Body of pancreas (tissue), 4 donors: ENCODE data around the gene CHCHD3. TPM values are rescaled to one million over a fixed set of nuclear protein-coding genes. Genes with fewer than 3 reads are reported as not detected.

ENCODE experiments used
- ATAC-seq: fragments of 150-250 bp; one replicate; pipeline ENCODE4 v1.9.1; 2016
- DNase-seq, 4 donors: peaks; one replicate each; pipeline ENCODE4 v3.0.0-alpha.2; 2019
- H3K27ac ChIP-seq, 4 donors: fragments of 200-600 bp; sonication (generic); 1 replicate in 3 of 4; 2 replicates in 1 of 4; pipeline versions ENCODE4 v1.5.1 to v1.6.1; 2016 to 2019; ENCODE audit warnings: mild to moderate bottlenecking in 1 of 4, mixed read lengths in 1 of 4, moderate library complexity in 1 of 4
- H3K27me3 ChIP-seq, 2 donors: fragments of 200-600 bp; sonication (generic); one replicate each; pipeline ENCODE4 v1.6.0; 2016; ENCODE audit warnings: mild to moderate bottlenecking in 1 of 2
- H3K36me3 ChIP-seq, 2 donors: fragments of 200-600 bp; sonication (generic); replicated peaks in 1 of 2; 2 replicates each; pipeline ENCODE4 v1.5.1; 2016; ENCODE audit warnings: low read depth in 2 of 2; ENCODE audit not compliant: insufficient read depth in 1 of 2
- H3K4me1 ChIP-seq: fragments of 200-600 bp; sonication (generic); one replicate; pipeline ENCODE4 v1.6.0; 2016
- H3K4me3 ChIP-seq, 2 donors: fragments of 200-600 bp; sonication (generic); 1 replicate in 1 of 2; 2 replicates in 1 of 2; pipeline ENCODE4 v1.5.1; 2016 to 2019
- H3K9me3 ChIP-seq, 3 donors: fragments of 200-600 bp; sonication (generic); 1 replicate in 2 of 3; 2 replicates in 1 of 3; pipeline ENCODE4 v1.5.1; 2016
- POLR2A ChIP-seq, 3 donors: fragments of 450-650 bp; IDR thresholded peaks; one replicate each; pipeline ENCODE4 v1.6.1; 2016; ENCODE audit warnings: antibody characterized with exemption in 3 of 3, mild to moderate bottlenecking in 2 of 3
- WGBS, 2 donors: methylation state at CpG; one replicate each; pipeline ENCODE4 v1.1.5; 2017; 5-methylcytosine and 5-hydroxymethylcytosine counted together
- intact Hi-C: fragments of 100-400 bp; cut with DNase I; formaldehyde crosslinking; loops from one replicate; pipeline ENCODE4 v1.15.1; 2023
- total RNA-seq, 2 donors: library from RNA; depleted of rRNA; stranded (reverse); fragments of >200 nt; gene quantifications; one replicate each; pipeline ENCODE4 v1.1.0, GENCODE V29; 2016
- TF ChIP-seq, protein P1 (sequence below), 7 experiments: fragments of 450-650 bp in 4 of 7; fragments of 200-600 bp in 3 of 7; sonication (generic) in 3 of 7; IDR thresholded peaks; one replicate each; pipeline ENCODE4 v1.5.1; 2016 to 2019; ENCODE audit warnings: antibody characterized with exemption in 7 of 7

Gene CHCHD3
- total RNA-seq, 2 donors from 2014 or later: 24.4 to 32.6 TPM

DNA sequence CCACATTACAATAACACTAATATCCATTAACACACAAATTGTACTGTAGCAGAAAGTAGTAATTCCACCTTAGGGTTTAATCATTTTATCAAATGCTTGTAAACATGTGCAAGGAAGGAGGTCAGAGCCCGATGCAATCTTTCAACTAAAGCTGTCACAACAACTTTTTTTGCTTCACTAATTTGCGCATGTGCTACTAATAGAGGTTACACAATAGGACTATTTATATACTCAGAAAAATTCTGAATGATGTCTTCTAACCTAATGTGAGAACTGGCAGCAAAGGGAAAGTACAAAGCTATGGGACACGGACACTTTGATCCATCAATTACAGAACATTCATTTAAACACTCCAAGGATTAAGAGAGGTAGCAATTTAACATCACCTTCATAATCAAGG is 244.4 kb downstream of the CHCHD3 start:
- TF ChIP-seq POLR2A (IDR thresholded peaks at IDR 0.05): no peak
- TF ChIP-seq, protein P1, sequence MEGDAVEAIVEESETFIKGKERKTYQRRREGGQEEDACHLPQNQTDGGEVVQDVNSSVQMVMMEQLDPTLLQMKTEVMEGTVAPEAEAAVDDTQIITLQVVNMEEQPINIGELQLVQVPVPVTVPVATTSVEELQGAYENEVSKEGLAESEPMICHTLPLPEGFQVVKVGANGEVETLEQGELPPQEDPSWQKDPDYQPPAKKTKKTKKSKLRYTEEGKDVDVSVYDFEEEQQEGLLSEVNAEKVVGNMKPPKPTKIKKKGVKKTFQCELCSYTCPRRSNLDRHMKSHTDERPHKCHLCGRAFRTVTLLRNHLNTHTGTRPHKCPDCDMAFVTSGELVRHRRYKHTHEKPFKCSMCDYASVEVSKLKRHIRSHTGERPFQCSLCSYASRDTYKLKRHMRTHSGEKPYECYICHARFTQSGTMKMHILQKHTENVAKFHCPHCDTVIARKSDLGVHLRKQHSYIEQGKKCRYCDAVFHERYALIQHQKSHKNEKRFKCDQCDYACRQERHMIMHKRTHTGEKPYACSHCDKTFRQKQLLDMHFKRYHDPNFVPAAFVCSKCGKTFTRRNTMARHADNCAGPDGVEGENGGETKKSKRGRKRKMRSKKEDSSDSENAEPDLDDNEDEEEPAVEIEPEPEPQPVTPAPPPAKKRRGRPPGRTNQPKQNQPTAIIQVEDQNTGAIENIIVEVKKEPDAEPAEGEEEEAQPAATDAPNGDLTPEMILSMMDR (IDR thresholded peaks at IDR 0.05): no peak
- WGBS, 2 donors: 47 to 50% methylated on average over 3 of the region's 3 CpGs
- DNase-seq: peak in 1 of 4 donors; percentile 7
- peak; percentile 63 for ATAC-seq
- Histone ChIP-seq H3K4me3 (no peak overlapping the region), H3K9me3 (no peaks in the 10 kb centered on the region), H3K4me1 (peaks cover 9% of the 10 kb centered on the region), H3K27ac (peak overlapping the region in 1 of 4 donors; percentile 29), H3K27me3 (no peaks in the 10 kb centered on the region), H3K36me3 (no peaks in the 10 kb centered on the region)
- intact Hi-C loops: no loop called here

- WGBS, 2 donors: 100% methylated on average over 1 of the region's 1 CpG
- H3K27ac ChIP-seq: no peak overlapping the region
- ATAC-seq: no peak
- intact Hi-C loops: no loop called here
- H3K9me3 ChIP-seq: no peaks in the 10 kb centered on the region
- H3K36me3 ChIP-seq: no peaks in the 10 kb centered on the region
- H3K4me1 ChIP-seq: peaks cover 5% of the 10 kb centered on the region
- DNase-seq: no peak
- TF ChIP-seq POLR2A (IDR thresholded peaks at IDR 0.05): no peak
- TF ChIP-seq, protein P1 (IDR thresholded peaks at IDR 0.05): no peak
- no peak overlapping the region for H3K4me3 ChIP-seq
- no peaks in the 10 kb centered on the region for H3K27me3 ChIP-seq
Observed at GRCh38 chr7:132836746-132837145, 245.1 kb downstream of the CHCHD3 start.

- TF ChIP-seq, protein P1 (IDR thresholded peaks at IDR 0.05): no peak
- no peak for TF ChIP-seq POLR2A (IDR thresholded peaks at IDR 0.05)
- no peaks in the 10 kb centered on the region for H3K27me3 ChIP-seq
- peaks cover 0 to 6% (median 0%) of the 10 kb centered on the region in 3 donors for H3K9me3 ChIP-seq
- intact Hi-C loops: no loop called here
- 58 to 59% methylated on average over 2 of the region's 2 CpGs for WGBS, 2 donors
- no peak overlapping the region for H3K4me3 ChIP-seq
- H3K27ac ChIP-seq: no peak overlapping the region
- H3K36me3 ChIP-seq: no peaks in the 10 kb centered on the region
- DNase-seq (no peak), ATAC-seq (peak; percentile 47)
- H3K4me1 ChIP-seq: peaks cover 5% of the 10 kb centered on the region
Observed at GRCh38 chr7:132830941-132831340, 250.9 kb downstream of the CHCHD3 start.

DNA sequence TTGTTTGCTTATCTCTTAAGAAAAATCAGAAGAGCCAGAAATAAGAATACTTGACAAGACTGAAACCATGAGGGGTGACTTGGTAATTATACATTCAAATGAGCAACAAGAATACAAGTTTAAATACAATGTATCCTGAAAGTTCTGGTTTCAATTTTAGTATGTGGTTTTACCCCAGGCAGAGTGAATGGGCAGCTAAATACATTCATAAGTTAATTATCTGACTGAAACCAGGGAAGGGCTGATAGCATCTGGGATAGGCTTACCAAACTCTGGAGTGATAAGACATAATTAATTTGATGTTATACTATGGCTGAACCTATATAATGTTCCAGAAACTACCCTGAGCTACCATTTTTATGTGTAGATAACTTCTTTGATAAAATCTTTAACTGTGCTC is 253.4 kb downstream of the CHCHD3 start:
- ATAC-seq: no peak
- no peak overlapping the region for H3K4me3 ChIP-seq
- intact Hi-C loops: no loop called here
- no peaks in the 10 kb centered on the region for H3K36me3 ChIP-seq
- TF ChIP-seq, protein P1 (IDR thresholded peaks at IDR 0.05): no peak
- no peak for TF ChIP-seq POLR2A (IDR thresholded peaks at IDR 0.05)
- no peaks in the 10 kb centered on the region for H3K27me3 ChIP-seq
- H3K27ac ChIP-seq: no peak overlapping the region
- peaks cover 5% of the 10 kb centered on the region for H3K4me1 ChIP-seq
- peaks cover 0 to 6% (median 0%) of the 10 kb centered on the region in 3 donors for H3K9me3 ChIP-seq
- no peak for DNase-seq
